NCI-H748 (cell line): ENCODE results near the gene SMPX.

Experiments
- DNase-seq: peaks from one replicate; lab custom pipeline; 2025; ENCODE audit not compliant: unreplicated experiment; lab: John Stamatoyannopoulos, UW

SMPX gene

DNA sequence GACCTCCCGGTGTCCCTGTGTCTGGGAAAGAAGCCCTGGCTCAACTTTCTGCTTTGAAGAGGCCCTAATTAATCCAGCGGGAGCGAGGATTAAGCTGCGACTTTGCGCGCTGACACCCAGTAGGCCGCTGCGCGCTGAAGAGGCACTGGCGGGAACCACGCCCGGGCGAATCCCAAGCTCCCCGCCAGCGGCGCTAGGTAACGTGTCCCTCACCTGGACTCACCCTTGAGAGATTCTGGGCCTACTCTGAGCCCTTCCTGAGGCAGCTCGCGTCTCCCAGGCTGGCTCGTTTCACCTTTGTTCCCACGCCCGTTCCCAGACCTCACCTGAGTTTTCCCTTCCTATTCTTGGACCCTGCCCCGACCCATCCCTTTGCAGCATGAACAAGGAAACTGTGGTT lies 99.2 kb downstream of the SMPX start:
- no peak for DNase-seq

DNA sequence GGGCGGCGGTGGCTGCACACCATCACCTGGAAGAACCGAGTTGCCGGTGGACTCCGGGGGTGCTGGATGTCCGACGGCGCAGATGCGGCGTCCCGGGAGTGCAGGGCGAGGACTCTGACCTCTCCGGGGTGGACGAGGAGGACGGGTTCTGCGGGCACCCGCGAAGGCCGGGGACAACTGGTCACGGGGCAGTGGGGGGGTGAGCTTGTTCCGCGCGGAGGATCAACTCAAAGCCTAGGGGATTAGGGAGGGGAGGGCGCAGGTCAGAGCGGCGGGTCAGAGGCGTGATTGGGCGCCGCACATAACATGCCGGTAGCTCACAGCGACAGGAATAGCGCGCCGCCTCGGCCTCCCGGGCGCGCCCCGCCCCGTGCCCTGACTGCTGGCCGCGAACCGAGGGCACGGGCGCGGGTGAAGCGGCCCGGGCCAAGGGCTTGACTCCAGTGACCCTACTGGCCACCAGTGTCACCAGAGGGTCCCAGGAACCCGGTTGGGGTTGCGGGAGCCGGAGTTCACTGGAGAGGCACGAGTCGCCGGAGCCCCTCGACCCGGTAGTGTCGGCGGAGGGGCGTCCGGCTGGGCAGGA lies 99.7 kb downstream of the SMPX start, which contains the start of gene KLHL34:
Gene KLHL34 (minus strand): TSS at position 179 of the 586 bp plus-strand sequence. CDS start 542 bp downstream, outside the sequence.
- DNase-seq = no peak

DNA sequence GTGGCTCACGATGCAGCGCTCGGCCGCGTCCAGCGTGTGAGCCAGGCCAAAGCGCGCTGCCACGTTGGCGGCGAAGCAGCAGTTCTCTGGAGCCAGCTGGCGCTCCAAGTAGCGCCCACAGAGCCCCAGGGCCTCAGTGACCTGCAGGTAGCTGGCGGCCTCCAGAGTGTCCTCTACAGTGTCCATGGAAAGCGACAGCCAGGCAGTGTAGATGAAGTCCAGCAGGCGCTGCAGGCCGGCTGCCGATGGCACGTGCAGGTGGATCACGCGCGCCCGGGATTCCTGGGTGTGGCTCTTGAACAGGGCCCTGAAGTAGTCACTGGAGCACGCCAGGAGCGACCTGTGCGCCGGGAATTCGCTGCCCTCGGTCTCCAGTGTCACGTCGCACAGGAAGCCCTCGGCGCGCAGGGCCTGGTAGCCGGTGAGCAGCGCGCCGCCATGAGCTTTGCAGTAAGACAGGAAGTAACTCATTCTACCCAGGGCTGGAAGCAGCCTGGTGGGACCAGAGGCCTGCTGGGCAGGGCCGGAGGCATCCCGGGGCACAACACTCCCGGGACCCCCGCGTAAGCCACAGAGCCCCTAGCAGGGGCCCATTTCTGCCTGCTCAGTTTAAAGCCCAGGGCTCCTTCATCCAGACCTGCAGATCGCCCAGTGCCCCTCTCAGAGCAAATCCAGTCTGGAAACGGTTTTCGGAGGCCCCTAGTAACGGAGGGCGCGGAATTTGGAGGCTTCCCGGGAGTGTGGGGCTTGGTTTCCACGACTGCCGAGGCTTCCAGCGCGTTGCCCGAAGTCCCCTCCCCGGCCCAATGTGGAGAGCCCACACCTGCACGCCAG lies 100.4 kb downstream of the SMPX start:
- DNase-seq = no peak

DNA sequence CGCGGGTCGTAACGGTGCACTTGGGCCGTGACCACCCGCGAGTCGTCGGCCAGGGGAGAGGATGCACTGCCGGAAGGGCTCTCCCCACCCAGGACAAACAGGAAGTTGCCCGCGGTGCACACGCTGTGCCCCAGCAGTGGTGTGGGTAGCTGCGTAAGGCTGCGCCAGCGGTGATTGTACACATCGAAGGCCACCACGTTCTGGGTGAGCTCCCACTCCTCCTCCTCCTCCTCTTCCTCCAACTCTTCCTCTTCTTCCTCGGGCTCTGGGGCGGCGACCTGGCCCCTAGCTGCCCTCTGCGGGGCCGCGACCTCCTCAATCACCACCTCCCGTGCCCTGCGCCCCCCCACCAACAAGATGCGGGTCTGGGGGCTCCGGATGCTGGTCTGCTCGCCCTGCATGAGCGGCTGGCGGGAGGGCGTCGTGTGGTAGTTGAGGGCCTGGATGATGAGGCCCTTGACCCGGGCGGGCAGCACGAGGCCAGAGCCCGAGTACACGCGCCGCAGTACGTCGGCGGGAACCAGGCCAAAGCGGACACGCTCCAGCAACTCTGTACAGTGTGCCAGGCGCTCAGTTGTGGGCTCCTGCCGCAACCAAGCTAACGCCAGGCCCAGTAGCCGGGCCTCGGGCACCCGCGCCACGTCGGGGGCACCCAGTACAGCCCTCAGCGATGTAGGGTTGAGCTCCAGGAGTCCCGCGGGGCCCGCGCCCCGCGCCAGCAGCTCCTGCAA lies 101.2 kb downstream of the SMPX start:
- DNase-seq = no peak
